SK-N-SH treated with all-trans-retinoic acid at 6 μM for 48 hours (cell line): ENCODE data around the gene CDH24.

Experiments used
- ATAC-seq: fragments of 200-7000 bp; cut with Tn5 transposase; 3 replicates; pipeline ENCODE4 v1.9.1; 2020; ENCODE audit warnings: mild to moderate bottlenecking, moderate library complexity
- ARNTL ChIP-seq: fragments of 450-650 bp; formaldehyde crosslinking; IDR thresholded peaks from 2 replicates; pipeline ENCODE4 v1.5.0; 2020; ENCODE audit warnings: low read depth, mild to moderate bottlenecking, moderate library complexity, borderline replicate concordance
- CSDC2 ChIP-seq: fragments of 250-450 bp; sonication (Bioruptor Pico); IDR thresholded peaks from 2 replicates; pipeline ENCODE4 v1.5.0; 2020; ENCODE audit warnings: mild to moderate bottlenecking, moderate library complexity
- CSRNP3 ChIP-seq: fragments of 250-450 bp; sonication (Bioruptor Pico); IDR thresholded peaks from 2 replicates; pipeline ENCODE4 v1.5.1; 2021; ENCODE audit warnings: mild to moderate bottlenecking, moderate library complexity
- GLIS3 ChIP-seq: fragments of 250-450 bp; sonication (Bioruptor Pico); IDR thresholded peaks from 2 replicates; pipeline ENCODE4 v1.5.0; 2020; ENCODE audit warnings: mild to moderate bottlenecking, moderate library complexity
- ISL1 ChIP-seq: fragments of 250-450 bp; sonication (Bioruptor Pico); IDR thresholded peaks from 2 replicates; pipeline ENCODE4 v2.1.2; 2022; ENCODE audit warnings: mild to moderate bottlenecking, moderate library complexity
- OSR1 ChIP-seq: fragments of 250-450 bp; sonication (Bioruptor Pico); IDR thresholded peaks from 2 replicates; pipeline ENCODE4 v1.8.0; 2022; ENCODE audit warnings: moderate library complexity, mild to moderate bottlenecking, inconsistent platforms
- PATZ1 ChIP-seq: fragments of 250-450 bp; sonication (Bioruptor Pico); IDR thresholded peaks from 2 replicates; pipeline ENCODE4 v1.8.0; 2020; ENCODE audit warnings: mild to moderate bottlenecking, moderate library complexity, borderline replicate concordance
- PPARA ChIP-seq: fragments of 250-450 bp; sonication (Bioruptor Pico); IDR thresholded peaks from 2 replicates; pipeline ENCODE4 v1.5.0; 2020; ENCODE audit warnings: mild to moderate bottlenecking, borderline replicate concordance
- RARB ChIP-seq: fragments of 250-450 bp; sonication (Bioruptor Pico); IDR thresholded peaks from 2 replicates; pipeline ENCODE4 v1.8.0; 2021; ENCODE audit warnings: mild to moderate bottlenecking, moderate library complexity
- SNAI2 ChIP-seq: fragments of 250-450 bp; sonication (Bioruptor Pico); IDR thresholded peaks from 2 replicates; pipeline ENCODE4 v1.5.0; 2020; ENCODE audit warnings: mild to moderate bottlenecking, moderate library complexity
- TCF4 ChIP-seq: fragments of 250-450 bp; sonication (Bioruptor Pico); IDR thresholded peaks from 2 replicates; pipeline ENCODE4 v1.8.0; 2021; ENCODE audit warnings: mild to moderate bottlenecking, moderate library complexity, borderline replicate concordance
- TOX ChIP-seq: fragments of 250-450 bp; sonication (Bioruptor Pico); IDR thresholded peaks from 2 replicates; pipeline ENCODE4 v1.8.0; 2021; ENCODE audit warnings: mild to moderate bottlenecking, moderate library complexity, borderline replicate concordance
- TSHZ2 ChIP-seq: fragments of 250-450 bp; sonication (Bioruptor Pico); IDR thresholded peaks from 2 replicates; pipeline ENCODE4 v1.5.0; 2020; ENCODE audit warnings: mild to moderate bottlenecking, moderate library complexity
- ZFP3 ChIP-seq: fragments of 250-450 bp; sonication (Bioruptor Pico); IDR thresholded peaks from 2 replicates; pipeline ENCODE4 v1.5.0; 2020; ENCODE audit warnings: mild to moderate bottlenecking, moderate library complexity
- ZNF565 ChIP-seq: fragments of 450-650 bp; formaldehyde crosslinking; conservative IDR thresholded peaks from 2 replicates; pipeline ENCODE4 v1.5.0; 2020; ENCODE audit warnings: low read depth, mild to moderate bottlenecking, moderate library complexity
- ZNF70 ChIP-seq: fragments of 450-650 bp; formaldehyde crosslinking; IDR thresholded peaks from 2 replicates; pipeline ENCODE4 v1.5.0; 2020; ENCODE audit warnings: mild to moderate bottlenecking, moderate library complexity
- ZNF8 ChIP-seq: fragments of 450-650 bp; formaldehyde crosslinking; IDR thresholded peaks from 2 replicates; pipeline ENCODE4 v1.5.0; 2020; ENCODE audit warnings: mild to moderate bottlenecking, moderate library complexity

The CDH24 gene

GRCh38 chr14:23047751-23048693, 9.3 kb downstream of the CDH24 start:
- no peak for ATAC-seq
- no peak for TF ChIP-seq TCF4 (CRISPR knock-in tag)
- TF ChIP-seq ZNF8 (CRISPR knock-in tag) = no peak
- TF ChIP-seq ARNTL (CRISPR knock-in tag) = no peak
- no peak for TF ChIP-seq TOX
- no peak for TF ChIP-seq ZNF565 (CRISPR knock-in tag)
- no peak for TF ChIP-seq PPARA (CRISPR knock-in tag)
- TF ChIP-seq SNAI2 (CRISPR knock-in tag) = no peak
- no peak for TF ChIP-seq TSHZ2 (CRISPR knock-in tag)
- no peak for TF ChIP-seq GLIS3 (CRISPR knock-in tag)
- no peak for TF ChIP-seq RARB (CRISPR knock-in tag)
- no peak for TF ChIP-seq ZNF70
- TF ChIP-seq CSRNP3 = no peak
- no peak for TF ChIP-seq OSR1 (CRISPR knock-in tag)

GRCh38 chr14:23047034-23047634, 10.2 kb downstream of the CDH24 start:
- ATAC-seq = peak; percentile 59
- TF ChIP-seq TCF4 (CRISPR knock-in tag) (no peak), ZNF565 (CRISPR knock-in tag) (no peak), OSR1 (CRISPR knock-in tag) (no peak), SNAI2 (CRISPR knock-in tag) (no peak), PATZ1 (CRISPR knock-in tag) (no peak), PPARA (CRISPR knock-in tag) (no peak), ARNTL (CRISPR knock-in tag) (no peak), GLIS3 (CRISPR knock-in tag) (no peak), TSHZ2 (CRISPR knock-in tag) (no peak), TOX (no peak), ISL1 (no peak), ZFP3 (CRISPR knock-in tag) (no peak), CSDC2 (no peak)
- TF ChIP-seq, all 23 proteins: peak for 0
